Right lobe of liver (tissue), 6 donors: Measurements from ENCODE around the gene PHLDB2. TPM values are rescaled to one million over a fixed set of nuclear protein-coding genes. Genes with fewer than 3 reads are reported as not detected.

Experiments used
- ATAC-seq, 4 donors: fragments of 200-7000 bp; cut with Tn5 transposase; one replicate each; pipeline ENCODE4 v1.9.1; 2020; ENCODE audit warnings: mild to moderate bottlenecking in 4 of 4, moderate library complexity in 4 of 4
- DNase-seq, 3 donors: peaks; one replicate each; pipeline ENCODE4 v3.0.0-alpha.2; 2020
- H3K27ac ChIP-seq, 3 donors: fragments of 200-600 bp; one replicate each; pipeline ENCODE4 v1.8.0; 2022
- H3K27me3 ChIP-seq, 2 donors: fragments of 200-600 bp; one replicate each; pipeline ENCODE4 v1.8.0; 2022
- H3K36me3 ChIP-seq, 4 donors: fragments of 200-600 bp; sonication (generic) in 1 of 4; one replicate each; pipeline versions ENCODE4 v1.5.1 to v1.8.0; 2017 to 2022; ENCODE audit warnings: control low read depth in 1 of 4
- H3K4me1 ChIP-seq, 4 donors: fragments of 200-600 bp; sonication (generic) in 1 of 4; one replicate each; pipeline versions ENCODE4 v1.5.1 to v1.8.0; 2017 to 2022; ENCODE audit warnings: control low read depth in 1 of 4
- H3K4me3 ChIP-seq, 3 donors: fragments of 200-600 bp; one replicate each; pipeline ENCODE4 v1.8.0; 2022
- H3K9me3 ChIP-seq, 4 donors: fragments of 200-600 bp; sonication (generic) in 1 of 4; one replicate each; pipeline versions ENCODE4 v1.5.1 to v1.8.0; 2017 to 2022; ENCODE audit warnings: control low read depth in 1 of 4
- POLR2A ChIP-seq: fragments of 450-650 bp; IDR thresholded peaks from one replicate; pipeline ENCODE4 v1.6.1; 2017; ENCODE audit warnings: antibody characterized with exemption, mild to moderate bottlenecking
- WGBS: methylation state at CpG from one replicate; pipeline ENCODE4 v1.1.6; 2018; ENCODE audit warnings: low coverage, low lambda C conversion rate; ENCODE audit not compliant: insufficient coverage; ENCODE audit errors: missing lambda C conversion rate; 5-methylcytosine and 5-hydroxymethylcytosine counted together
- intact Hi-C, 2 donors: fragments of 100-400 bp; cut with DNase I; formaldehyde crosslinking; loops; one replicate each; pipeline versions ENCODE4 v1.11.2 to v1.14.1; 2022
- total RNA-seq, 6 experiments: library from RNA; depleted of rRNA in 2 of 6; stranded (reverse); fragments of >200 nt in 2 of 6; fragmentation: NEBNext Ultra II Directional in 3 of 6; extraction: Animal tissue kit (Norgen Biotek cat#: 25700) in 3 of 6; gene quantifications; one replicate each; pipeline versions ENCODE4 v1.1.0 to v1.2.4, GENCODE V29; 2016 to 2023
- TF ChIP-seq, protein P1 (sequence below), 4 donors: fragments of 200-600 bp in 3 of 4; fragments of 450-650 bp in 1 of 4; IDR thresholded peaks; one replicate each; pipeline versions ENCODE4 v1.5.1 to v1.8.0; 2016 to 2022; ENCODE audit warnings: antibody characterized with exemption in 4 of 4, mild to moderate bottlenecking in 2 of 4
- donor health status: DM: no; HTN: yes; CAD: no.
- donor health status: DM: no; HTN: no; CAD: no.
- donor health status: DM: no; HTN: no; CAD: no.
- donor health status: DM: no; HTN: yes; CAD: no.
- donor health status: DM: no; HTN: yes; CAD: no.

PHLDB2 gene
- total RNA-seq, 6 experiments from 2014 or later, result 21.9 to 40.6 (median 31.2) TPM

GRCh38 chr3:111829023-111829422 is 30.0 kb upstream of the PHLDB2 start:
- ATAC-seq, result no peak
- no peak for DNase-seq
- intact Hi-C loops, result no loop called here

DNA sequence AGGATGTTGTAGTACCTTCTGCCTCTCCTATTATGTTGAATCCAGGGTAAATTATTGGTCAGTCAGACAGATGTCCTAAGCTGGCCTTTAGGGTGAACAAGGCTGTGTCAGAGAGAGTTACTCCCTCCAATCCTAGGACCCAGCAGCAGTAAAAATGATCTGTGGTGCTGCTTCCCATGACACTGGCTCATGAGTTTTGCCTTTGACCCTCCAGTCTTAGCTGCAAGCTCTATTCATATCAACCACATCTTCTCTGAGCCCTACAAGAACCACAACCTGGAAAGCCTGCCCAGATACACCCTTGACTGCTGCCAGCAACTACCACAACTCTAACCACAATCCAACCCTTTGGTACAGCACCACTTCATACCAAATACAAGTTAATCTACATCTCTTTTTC is 27.2 kb upstream of the PHLDB2 start:
- no peak overlapping the region for H3K27ac ChIP-seq
- no peak overlapping the region for H3K4me3 ChIP-seq
- ATAC-seq (peak; percentile 61 to 74 (median 72)), DNase-seq (no peak)
- intact Hi-C loops, result no loop called here
- no peaks in the 10 kb centered on the region for H3K36me3 ChIP-seq
- no peak for TF ChIP-seq POLR2A
- TF ChIP-seq, protein P1, sequence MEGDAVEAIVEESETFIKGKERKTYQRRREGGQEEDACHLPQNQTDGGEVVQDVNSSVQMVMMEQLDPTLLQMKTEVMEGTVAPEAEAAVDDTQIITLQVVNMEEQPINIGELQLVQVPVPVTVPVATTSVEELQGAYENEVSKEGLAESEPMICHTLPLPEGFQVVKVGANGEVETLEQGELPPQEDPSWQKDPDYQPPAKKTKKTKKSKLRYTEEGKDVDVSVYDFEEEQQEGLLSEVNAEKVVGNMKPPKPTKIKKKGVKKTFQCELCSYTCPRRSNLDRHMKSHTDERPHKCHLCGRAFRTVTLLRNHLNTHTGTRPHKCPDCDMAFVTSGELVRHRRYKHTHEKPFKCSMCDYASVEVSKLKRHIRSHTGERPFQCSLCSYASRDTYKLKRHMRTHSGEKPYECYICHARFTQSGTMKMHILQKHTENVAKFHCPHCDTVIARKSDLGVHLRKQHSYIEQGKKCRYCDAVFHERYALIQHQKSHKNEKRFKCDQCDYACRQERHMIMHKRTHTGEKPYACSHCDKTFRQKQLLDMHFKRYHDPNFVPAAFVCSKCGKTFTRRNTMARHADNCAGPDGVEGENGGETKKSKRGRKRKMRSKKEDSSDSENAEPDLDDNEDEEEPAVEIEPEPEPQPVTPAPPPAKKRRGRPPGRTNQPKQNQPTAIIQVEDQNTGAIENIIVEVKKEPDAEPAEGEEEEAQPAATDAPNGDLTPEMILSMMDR (IDR thresholded peaks at IDR 0.05), result no peak
- no peaks in the 10 kb centered on the region for H3K27me3 ChIP-seq
- H3K4me1 ChIP-seq, result no peaks in the 10 kb centered on the region
- no peaks in the 10 kb centered on the region for H3K9me3 ChIP-seq

More at GRCh38 chr3:111829023-111829422, 30.0 kb upstream of the PHLDB2 start:
- no peaks in the 10 kb centered on the region for H3K27me3 ChIP-seq
- WGBS, result 91% methylated on average over 1 of the region's 1 CpG
- H3K9me3 ChIP-seq, result no peaks in the 10 kb centered on the region
- no peak for TF ChIP-seq POLR2A
- TF ChIP-seq, protein P1 (IDR thresholded peaks at IDR 0.05), result no peak
- no peak overlapping the region for H3K27ac ChIP-seq
- H3K36me3 ChIP-seq, result no peaks in the 10 kb centered on the region
- H3K4me1 ChIP-seq, result no peaks in the 10 kb centered on the region
- H3K4me3 ChIP-seq, result no peak overlapping the region

GRCh38 chr3:111837112-111837511 is 22.0 kb upstream of the PHLDB2 start:
- intact Hi-C loops, result no loop called here
- DNase-seq, result no peak
- 33% methylated on average over 3 of the region's 3 CpGs for WGBS
- Histone ChIP-seq H3K9me3 (no peaks in the 10 kb centered on the region), H3K27me3 (no peaks in the 10 kb centered on the region), H3K4me1 (peaks cover 0 to 9% (median 3%) of the 10 kb centered on the region in 4 donors), H3K36me3 (no peaks in the 10 kb centered on the region), H3K4me3 (no peak overlapping the region), H3K27ac (no peak overlapping the region)
- TF ChIP-seq, protein P1 (IDR thresholded peaks at IDR 0.05), result no peak
- TF ChIP-seq POLR2A, result no peak
- ATAC-seq, result peak in 3 of 4 donors; percentile 16 to 61 (median 40)

DNA sequence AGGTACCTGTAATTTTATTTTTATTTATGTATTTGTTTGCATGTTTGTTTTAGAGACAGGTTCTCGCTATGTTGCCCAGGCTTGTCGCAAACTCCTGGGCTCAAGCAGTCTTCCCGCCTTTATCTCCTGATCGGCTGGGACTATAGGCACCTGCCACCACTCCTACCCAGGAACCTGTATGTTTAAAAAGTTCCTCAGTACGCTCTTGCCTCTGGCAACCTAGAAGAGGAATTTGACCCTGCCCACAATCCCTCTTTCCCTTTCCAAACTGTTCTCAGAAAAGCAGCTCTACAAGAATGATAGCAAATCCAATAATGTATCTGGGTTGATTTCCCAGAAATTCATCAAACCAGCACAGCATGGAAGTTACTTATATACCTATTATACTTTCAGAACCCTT is 20.9 kb upstream of the PHLDB2 start:
- Histone ChIP-seq H3K4me3 (no peak overlapping the region), H3K36me3 (no peaks in the 10 kb centered on the region), H3K9me3 (no peaks in the 10 kb centered on the region), H3K27ac (no peak overlapping the region), H3K4me1 (peaks cover 0 to 9% (median 3%) of the 10 kb centered on the region in 4 donors), H3K27me3 (no peaks in the 10 kb centered on the region)
- ATAC-seq (peak; percentile 43 to 71 (median 56)), DNase-seq (no peak)
- intact Hi-C loops, result no loop called here
- TF ChIP-seq, protein P1 (IDR thresholded peaks at IDR 0.05), result no peak
- WGBS, result 60% methylated on average over 4 of the region's 5 CpGs

- Histone ChIP-seq H3K27ac (no peak overlapping the region), H3K9me3 (no peaks in the 10 kb centered on the region), H3K4me3 (no peak overlapping the region), H3K27me3 (no peaks in the 10 kb centered on the region), H3K4me1 (no peaks in the 10 kb centered on the region), H3K36me3 (no peaks in the 10 kb centered on the region)
- 60% methylated on average over 1 of the region's 1 CpG for WGBS
- intact Hi-C loops, result no loop called here
- DNase-seq, result no peak
- no peak for TF ChIP-seq POLR2A
- TF ChIP-seq, protein P1 (IDR thresholded peaks at IDR 0.05), result no peak
- no peak for ATAC-seq
Observed at GRCh38 chr3:111846039-111846438, 13.0 kb upstream of the PHLDB2 start.
